ENCODE results near the gene TOR4A. TPM values are rescaled to one million over a fixed set of nuclear protein-coding genes. Genes with fewer than 3 reads are reported as not detected.

TOR4A gene
- total and polyA plus RNA-seq, 9 of the 15 experiments (the other 6 are each of a cell fraction or from before 2014, with no cell fraction given), result 3.9 to 49.2 (median 8.8) TPM

GRCh38 chr9:137300567-137301080, 23.1 kb downstream of the TOR4A start (continued):
- no peak for TF ChIP-seq ZNF232 (CRISPR knock-in tag; IDR thresholded peaks at IDR 0.05)
- no peak for TF ChIP-seq CBX5 (IDR thresholded peaks at IDR 0.05; ENCODE audit: borderline replicate concordance, low read depth)
- TF ChIP-seq KLF16 (IDR thresholded peaks at IDR 0.05), result no peak
- TF ChIP-seq ZNF586 (CRISPR knock-in tag; conservative IDR thresholded peaks at IDR 0.05), result no peak
- 0 out of 2 replicates have a peak, but pooled peaks have one; percentile 34 for TF ChIP-seq POLR2H (tag; IDR thresholded peaks at IDR 0.05; ENCODE audit: low read depth)
- TF ChIP-seq BHLHE40 (IDR thresholded peaks at IDR 0.05; ENCODE audit: low read length), result 0 out of 2 replicates have a peak, but pooled peaks have one; percentile 27
- no peak for TF ChIP-seq ZBTB12 (CRISPR knock-in tag; IDR thresholded peaks at IDR 0.05)
- no peak for TF ChIP-seq MXI1 (IDR thresholded peaks at IDR 0.05; ENCODE audit: low read depth, low read length)
- no peak for TF ChIP-seq SRSF9 (IDR thresholded peaks at IDR 0.05; ENCODE audit: borderline replicate concordance, low read depth, low read length)
- TF ChIP-seq JUND (IDR thresholded peaks at IDR 0.05; ENCODE audit: borderline replicate concordance, low read depth, low read length), result no peak
- TF ChIP-seq JUND (tag; IDR thresholded peaks at IDR 0.05; ENCODE audit: borderline replicate concordance, low read depth, low read length), result no peak
- TF ChIP-seq BDP1 (IDR thresholded peaks at IDR 0.05; ENCODE audit: insufficient read depth, insufficient read length), result no peak
- no peak for TF ChIP-seq CBX8 (IDR thresholded peaks at IDR 0.05; ENCODE audit: borderline replicate concordance, extremely low read depth, low read depth, low read length, poor library complexity, severe bottlenecking)
- TF ChIP-seq SIN3A (IDR thresholded peaks at IDR 0.05; ENCODE audit: borderline replicate concordance in 2 of 2, control insufficient read depth in 1 of 2, low read depth in 2 of 2, low read length in 2 of 2), result peak in 1 of 2 experiments; percentile 56; a peak in 1 of 4 replicates
- no peak for TF ChIP-seq NEUROD1 (IDR thresholded peaks at IDR 0.05; ENCODE audit: borderline replicate concordance, low read depth, low read length, partially characterized antibody)
- peak; percentile 34; the same call in 1 of the 2 replicates for TF ChIP-seq ZEB2 (IDR thresholded peaks at IDR 0.05)
- no peak for TF ChIP-seq IRF1 (CRISPR knock-in tag; IDR thresholded peaks at IDR 0.05; ENCODE audit: borderline replicate concordance)
- no peak for TF ChIP-seq ESRRA (IDR thresholded peaks at IDR 0.05; ENCODE audit: borderline replicate concordance, low read depth)
- TF ChIP-seq FOXP4 (CRISPR knock-in tag; IDR thresholded peaks at IDR 0.05; ENCODE audit: borderline replicate concordance), result 0 out of 2 replicates have a peak, but pooled peaks have one; percentile 30
- no peak for TF ChIP-seq SREBF2 (CRISPR knock-in tag; IDR thresholded peaks at IDR 0.05)
- no peak for TF ChIP-seq ZNF175 (CRISPR knock-in tag; IDR thresholded peaks at IDR 0.05; ENCODE audit: low read depth)
- no peak for TF ChIP-seq ZBTB8A (IDR thresholded peaks at IDR 0.05; ENCODE audit: partially characterized antibody)
- 0 out of 2 replicates have a peak, but pooled peaks have one; percentile 29 for TF ChIP-seq PHF21A (IDR thresholded peaks at IDR 0.05; ENCODE audit: borderline replicate concordance, low read depth)
- no peak for TF ChIP-seq CBX2 (IDR thresholded peaks at IDR 0.05; ENCODE audit: insufficient read depth, low read length, poor library complexity, severe bottlenecking)
- no peak for TF ChIP-seq ELF1 (tag; IDR thresholded peaks at IDR 0.05)
- no peak for TF ChIP-seq ZSCAN29 (IDR thresholded peaks at IDR 0.05)
